HG03095 (cell line): ENCODE measurements around the gene CADM4.
A peak's percentile ranks its signal among the peaks of the same experiment; 100 is the strongest.

Source experiments
- ATAC-seq: cut with Tn5 transposase; IDR thresholded peaks from one replicate; pipeline ENCODE4 v1.9.1; 2021; ENCODE audit warnings: moderate library complexity; ENCODE audit not compliant: unreplicated experiment

CADM4 gene

DNA sequence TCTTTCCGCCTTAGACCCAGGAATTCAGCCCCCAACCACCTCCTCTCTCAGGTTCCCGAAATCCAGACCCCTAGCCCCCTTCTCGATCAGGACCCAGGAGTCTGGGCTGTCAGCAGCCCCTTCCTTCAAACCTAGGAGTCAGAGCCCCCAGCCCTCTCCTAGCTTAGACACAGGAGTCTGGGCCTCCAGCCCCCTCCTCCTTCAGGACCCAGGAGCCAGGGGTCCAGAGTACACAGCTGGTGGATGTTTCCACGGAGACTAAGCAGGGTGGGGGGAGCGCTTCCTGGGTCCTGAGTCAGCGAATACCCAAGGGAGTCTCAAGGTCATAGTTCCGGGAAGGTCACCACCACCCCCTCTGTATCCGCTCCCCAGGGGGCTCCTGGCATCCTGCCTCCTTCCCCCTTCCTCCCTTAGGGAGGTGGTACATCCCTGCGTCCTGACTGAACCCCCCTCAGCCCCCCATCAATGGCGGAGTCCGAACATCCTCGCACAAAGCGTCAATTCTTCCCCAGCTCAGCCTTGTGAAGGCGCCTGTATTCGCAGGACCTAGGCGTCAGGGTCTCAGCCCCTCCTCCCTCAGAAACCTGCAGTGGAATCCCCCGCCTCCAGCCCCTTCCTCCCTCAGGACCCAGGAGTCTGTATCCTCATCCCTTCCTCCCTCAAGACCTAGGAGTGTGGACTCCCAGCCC is 4.6 kb downstream of the CADM4 start:
- ATAC-seq, result no peak

DNA sequence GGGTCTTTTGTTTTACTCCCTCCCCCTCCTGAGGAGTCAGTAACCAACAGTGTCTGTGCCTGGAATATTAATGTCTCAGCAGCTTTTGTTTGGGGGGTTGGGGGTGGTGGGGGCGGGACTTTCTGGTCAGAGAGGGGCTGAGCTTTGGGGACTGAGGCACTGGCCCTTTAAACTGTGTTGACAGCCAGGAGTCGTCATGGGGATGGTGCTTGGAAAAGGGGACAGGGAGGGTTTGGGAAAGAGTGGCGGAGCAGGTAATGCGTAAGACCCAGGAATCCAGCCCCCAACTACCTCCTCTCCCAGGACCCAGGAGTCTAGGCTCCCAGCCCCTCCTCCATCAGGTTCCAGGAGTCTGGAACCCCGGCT is 5.2 kb downstream of the CADM4 start:
- no peak for ATAC-seq

DNA sequence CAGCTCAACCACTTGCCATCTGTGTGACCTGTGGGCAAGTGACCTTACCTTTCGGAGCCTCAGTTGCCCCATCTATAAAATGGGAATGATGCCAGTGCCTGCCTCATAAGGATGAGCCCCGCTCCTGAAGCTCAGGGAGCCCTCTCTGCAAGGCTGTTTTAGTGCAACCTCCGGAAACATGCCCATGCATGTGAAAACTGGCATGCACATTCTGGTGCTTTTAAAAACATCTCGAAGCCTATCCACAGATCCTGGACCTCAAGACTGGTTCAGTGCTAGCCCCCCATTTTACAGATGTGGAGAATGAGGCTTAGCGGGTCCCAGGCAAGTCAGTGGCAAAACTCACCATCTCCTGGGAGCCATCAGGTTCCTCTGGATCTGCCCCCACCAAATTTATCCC is 5.6 kb downstream of the CADM4 start:
- no peak for ATAC-seq

DNA sequence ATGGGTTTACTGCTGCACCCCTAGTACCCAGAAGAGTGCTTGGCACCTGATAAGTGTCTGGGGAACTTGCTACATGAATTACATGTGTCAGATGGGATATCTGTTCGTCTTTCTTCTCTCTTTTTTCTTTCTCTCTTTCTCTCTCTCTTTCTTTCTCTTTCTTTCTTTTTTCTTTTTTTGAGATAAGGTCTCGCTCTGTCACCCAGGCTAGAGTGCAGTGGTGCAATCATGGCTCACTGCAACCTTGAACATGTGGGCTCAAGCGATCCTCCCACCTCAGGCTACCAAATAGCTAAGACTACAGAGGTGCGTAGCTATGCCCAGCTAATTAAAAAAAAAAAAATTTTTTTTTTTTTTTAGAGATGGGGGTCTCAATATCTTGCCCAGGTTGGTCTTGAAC is 6.1 kb downstream of the CADM4 start:
- ATAC-seq, result no peak

DNA sequence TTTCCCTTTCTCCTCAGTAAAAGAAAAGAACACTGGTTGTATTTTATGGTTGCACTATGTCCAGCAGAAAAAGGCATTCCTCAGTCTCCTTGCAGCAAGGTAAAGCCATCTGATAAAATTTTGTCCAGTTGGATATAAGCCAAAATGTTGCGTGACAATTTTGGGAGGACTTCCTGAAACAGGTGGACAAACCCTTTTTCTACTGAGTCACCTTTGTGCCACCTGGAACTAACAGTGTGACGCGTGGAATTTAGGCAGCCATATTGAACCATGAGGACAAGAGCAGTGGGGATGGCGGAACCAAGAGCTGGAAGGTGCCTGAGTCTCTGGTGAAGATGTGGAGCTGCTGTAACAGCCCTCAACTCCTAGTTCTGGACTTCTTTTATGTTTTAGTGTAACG is 8.2 kb downstream of the CADM4 start:
- ATAC-seq, result no peak

DNA sequence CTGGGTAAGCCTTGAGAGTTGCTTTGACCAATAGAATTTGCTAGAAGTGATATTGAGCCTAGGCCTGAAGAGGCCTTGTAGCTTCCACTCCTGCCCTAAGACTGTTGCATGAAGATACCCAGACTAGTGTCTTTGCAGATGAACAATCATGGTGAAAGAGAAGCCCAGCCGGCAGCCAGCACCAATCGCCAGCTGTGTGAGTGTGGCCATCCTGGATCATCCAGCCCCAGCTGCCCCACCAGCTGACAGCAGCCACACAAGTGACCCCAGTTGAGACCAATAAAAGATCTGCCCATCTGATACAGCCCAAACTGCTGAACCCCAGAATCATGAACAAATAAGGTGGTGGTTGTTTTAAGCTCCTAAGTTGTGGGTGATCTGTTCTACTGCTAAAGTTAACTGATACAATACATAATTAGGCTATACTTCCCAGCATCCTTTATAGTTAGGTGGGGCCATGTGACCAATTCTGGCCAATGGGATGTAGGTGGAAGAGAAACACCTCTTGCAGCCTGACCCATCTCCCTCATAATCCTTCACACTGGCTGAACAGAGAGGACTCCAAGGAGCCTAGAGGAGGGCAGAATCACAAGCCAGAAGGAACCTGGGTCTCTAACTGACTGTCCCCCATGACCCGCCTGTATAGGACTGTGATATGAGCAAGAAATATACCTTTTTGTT is 10.9 kb downstream of the CADM4 start:
- no peak for ATAC-seq

DNA sequence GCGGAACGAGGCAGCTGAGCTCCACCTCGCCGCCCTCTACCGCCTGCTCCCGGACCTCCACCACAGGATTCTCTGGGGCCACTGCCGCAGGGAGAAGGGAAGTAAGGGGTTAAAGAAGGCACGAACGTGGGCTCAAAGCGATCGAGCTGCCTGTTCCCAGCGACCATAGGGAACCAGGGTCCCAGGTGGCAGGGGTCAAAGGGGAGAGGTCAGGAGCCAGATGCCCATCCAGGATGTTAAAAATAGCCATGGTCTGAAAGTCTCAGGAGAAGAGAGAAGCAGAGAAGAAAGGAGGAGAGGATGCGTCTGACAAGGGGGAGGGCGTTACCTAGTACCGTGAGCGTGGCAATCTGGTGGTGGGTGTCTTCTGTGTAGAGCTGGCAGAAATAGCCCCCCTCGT is 12.8 kb downstream of the CADM4 start:
- no peak for ATAC-seq

DNA sequence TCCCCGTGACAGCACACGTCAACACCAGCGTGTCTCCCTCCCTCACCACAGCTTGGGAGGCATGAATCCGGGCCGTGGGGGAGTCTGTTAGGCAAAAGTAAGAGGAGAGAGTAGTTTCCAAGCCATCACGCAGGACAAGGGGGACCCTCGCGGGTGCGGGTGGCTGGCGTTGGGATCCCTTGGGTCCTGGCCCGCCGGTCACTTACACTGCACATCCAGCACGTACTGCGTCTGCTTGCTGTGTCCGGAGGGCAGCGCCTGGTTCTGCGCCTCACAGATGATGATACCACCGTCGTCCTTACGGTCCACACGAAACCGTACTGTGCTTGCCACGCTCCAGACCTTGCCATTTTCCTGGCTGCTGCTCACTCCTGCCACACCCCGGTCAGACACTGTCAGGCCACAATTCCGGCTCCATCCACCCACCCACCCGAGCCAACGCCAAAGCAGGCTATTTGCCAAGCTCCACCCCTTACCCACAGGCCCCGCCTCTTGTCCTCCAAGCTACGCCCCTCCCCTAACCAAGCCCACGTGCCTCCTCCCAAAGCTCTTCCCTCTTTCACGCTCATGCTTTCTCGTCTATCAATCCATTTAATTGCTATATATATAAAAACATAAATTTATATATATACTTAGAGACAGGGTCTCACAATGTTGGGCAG is 13.6 kb downstream of the CADM4 start:
- no peak for ATAC-seq

DNA sequence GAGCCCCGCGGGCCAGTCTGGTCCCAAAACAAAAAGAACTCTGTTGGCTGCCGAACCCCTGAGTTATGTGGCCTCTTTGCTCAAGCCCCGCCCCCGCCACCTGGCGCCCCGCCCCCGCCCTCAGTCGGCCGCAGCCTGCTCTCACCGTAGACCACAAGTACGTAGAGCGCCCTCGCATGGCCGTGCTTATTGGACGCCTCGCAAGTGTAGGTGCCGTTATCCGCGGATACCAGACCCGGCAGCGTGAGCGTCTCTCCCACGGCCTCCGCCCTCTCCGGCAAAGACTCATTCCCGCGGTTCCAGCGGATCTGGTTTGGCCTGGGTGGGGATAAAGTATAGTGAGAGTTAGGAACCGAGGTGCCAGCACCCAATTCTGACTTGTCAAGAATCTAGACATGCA is 14.7 kb downstream of the CADM4 start:
- no peak for ATAC-seq

DNA sequence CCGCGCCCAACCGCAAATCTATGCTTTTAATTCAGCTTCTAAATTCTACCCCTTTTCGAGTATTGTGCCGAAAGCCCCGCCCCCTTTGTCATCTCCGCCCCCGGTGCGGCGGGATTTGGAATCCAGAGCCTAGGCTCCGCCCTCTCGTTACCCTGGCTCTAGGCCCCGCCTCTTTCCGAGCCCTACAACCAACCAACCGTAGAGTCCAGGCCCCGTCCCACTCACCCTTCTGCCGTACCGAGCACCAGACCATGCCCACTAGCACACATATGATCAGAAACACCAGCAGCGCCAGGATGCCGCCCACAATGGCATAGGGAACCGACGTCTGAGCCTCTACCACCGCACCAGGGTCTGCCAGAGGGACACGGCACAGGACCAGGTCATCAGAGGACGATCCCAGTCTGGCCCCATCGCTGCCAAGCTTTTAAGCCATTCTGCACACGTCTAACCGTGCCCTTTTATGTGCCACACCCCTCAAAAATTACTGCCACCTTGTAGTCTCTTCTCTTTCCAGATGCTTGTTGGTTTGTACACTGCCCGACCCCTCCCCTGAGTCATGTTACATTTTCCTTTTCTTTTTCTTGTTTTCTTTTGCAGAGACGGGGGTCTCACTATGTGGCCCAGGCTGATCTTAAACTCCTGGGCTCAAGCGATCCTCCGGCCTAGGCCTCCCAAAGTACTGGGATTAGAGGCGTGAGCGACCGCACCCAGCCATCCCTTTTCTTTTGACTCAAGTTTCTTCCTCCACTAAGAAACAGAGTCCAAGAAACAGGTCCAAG is 15.6 kb downstream of the CADM4 start:
- ATAC-seq, result no peak

DNA sequence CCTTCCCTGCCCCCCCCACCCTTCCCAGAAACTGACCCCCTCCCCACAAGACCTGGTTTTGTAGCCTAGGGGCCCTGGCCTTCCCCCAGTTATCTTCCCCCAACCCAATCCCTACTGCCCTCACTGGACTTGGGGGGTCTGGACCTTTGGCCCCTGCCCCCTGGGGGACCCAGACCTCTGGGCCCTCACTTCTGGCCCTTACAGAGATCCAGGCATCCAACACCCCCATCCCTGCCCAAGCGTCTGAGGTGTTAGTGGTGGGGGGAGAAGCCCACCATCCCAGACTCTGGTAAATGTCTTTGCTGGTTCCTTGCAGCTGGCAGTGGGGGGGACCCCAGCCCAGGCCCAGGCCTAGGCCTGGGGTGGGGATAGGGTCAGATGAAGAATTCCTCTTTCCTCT is 16.7 kb downstream of the CADM4 start:
- ATAC-seq, result no peak

DNA sequence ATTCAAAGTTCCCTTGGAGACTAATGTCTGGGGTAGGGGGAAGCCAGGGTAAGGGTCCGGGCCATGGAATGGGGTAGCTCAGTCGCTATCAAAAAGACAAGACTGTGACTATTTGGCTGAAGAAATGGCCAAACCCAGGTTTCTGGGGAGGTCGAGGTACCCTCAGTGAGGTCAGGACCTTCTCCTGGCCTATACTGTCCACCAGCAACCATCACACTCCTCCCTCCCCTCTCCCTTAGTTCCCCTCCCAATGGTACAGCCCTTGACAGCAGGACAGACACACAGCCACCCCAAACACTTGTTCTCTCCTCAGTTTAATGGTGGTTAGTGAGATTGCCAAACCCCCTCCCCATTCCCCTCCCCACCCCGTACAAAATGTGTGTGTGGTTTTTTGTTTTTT is 17.6 kb downstream of the CADM4 start:
- no peak for ATAC-seq

DNA sequence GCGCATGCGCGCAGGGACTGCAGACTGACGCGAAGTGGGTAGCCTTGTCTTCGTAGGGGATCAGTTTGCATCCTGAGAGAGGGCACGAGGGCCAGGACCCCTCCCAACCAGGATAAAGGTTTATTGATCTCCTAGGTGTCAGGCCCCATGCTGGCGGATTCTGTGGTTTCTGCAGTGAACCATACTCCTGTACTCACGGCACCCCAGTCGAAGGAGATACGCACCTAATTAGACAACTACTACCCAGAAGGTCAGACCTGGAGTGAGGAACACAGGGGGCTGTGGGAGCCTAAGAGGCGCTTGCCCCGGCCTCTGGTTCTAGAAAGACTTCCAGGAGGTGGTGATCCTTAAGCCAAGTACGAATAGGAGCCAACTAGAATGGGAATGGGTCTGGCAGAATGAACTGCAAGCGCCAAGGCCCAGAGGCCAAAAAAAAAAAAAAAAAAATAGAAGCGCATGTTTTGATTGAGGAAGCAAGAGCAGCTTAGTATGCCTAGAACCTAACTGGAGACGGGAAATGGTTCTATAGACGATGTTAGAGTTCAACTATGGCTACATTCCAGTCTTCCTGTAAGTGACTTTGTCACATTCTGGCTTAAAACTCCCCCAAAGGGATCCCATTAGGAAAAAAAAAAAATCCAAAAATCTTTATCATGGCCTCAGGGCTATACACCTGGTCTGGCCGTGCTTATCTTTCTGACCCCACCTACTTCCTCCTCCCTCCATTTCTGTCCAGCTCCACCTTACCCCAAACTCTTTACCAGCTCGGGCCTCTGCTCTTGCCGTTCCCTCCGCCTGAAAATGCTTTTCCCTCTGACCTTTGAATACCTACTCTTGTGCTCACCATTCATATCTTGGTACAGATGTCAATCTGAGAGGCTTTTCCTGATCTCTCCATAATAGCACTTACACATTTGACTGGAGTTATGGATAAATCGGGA is 19.3 kb downstream of the CADM4 start:
- no peak for ATAC-seq

DNA sequence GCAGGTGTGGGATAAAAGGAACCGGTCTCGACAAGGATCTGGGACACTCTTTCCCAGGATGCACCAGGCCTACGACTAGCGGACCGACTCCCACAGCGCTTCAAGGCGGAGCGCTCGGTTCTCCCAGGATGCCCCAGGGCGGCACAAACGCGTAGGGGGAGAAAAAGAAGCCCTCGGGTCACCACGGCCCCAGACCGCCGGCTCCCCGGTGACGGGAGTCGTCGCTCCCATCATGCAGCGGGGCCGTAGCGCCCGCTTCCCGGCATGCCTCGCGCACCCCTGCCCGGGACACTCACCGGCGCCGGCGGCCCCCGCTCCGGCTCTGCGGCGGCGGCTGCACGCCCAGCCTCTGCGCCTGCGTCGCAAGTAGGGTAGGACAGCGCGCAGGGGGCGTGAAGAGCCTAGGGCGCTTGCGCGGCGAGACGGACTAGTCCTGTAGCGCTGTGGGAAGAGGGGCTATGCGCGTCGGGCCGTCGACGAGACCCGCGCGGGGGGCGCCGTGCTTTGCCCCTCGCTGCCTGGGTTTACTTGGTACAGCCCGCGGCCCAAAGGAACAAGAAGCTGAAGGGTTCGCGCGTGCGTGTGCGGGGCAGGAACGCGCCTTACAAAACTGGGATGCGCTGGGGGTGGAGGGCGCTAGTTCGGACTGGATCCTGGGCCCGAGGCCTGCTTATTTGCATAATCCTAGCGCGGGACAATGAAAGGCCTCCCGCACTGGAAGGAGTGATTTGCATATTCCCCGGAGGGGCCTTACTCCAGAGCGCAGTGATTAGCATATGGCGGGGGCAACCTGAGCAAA is 20.2 kb downstream of the CADM4 start, which contains the start of gene ZNF428:
TSS of gene ZNF428 (minus strand) at position 368 of the 799 bp plus-strand sequence. CDS start 5,325 bp downstream, outside the sequence.
- ATAC-seq, result peak; percentile 50

DNA sequence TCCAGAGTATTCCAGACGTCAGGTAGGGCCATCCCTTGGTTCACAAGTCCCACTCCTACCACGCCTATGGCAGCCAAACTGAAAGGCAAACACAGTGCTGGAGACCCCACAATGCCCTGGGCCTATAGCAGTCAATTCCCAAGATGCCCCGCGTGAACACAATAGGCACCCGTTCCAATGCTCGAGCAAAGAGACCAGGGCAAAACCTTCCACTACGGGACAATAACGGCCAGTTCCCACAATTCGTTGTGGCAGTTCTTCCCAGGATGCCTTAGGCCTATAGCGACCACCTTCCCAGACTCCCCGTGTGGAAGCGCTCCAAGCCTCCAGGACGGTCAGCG is 20.8 kb downstream of the CADM4 start:
- ATAC-seq, result peak; percentile 19

DNA sequence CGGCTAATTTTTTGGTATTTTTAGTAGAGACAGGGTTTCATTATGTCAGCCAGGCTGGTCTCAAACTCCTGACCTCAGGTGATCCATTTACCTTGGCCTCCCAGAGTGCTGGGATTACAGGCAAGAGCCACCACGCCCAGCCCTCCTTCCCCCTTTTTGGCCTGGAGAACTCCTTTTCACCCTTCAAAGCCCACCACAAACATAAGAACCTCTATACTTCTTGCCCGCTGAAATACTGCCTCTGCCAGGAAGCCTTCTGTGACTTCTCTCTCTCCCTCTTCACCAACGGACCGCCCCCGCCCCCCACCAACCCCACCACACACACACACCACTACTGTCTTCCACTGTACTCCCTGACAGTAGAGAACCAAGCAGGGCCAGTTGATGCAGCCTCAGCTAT is 22.7 kb downstream of the CADM4 start:
- ATAC-seq, result no peak

DNA sequence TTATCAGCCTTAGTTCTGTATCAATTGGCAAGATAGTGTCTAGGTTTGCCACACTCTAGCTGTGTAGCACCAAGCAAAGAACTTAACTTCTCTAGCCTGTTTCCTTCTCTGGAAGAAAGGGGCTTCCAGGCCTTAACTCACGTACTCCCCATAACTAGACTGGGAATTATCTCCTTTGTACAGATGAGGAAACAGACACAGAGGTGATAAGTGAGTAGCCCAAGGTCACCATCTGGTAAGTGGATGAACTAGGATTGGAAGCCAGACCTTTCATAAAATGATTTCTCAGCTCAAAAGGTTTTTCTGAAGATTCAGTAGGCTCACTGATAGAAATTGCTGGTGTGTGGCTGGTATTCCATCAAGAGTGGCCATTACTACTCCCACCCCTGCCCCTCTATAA is 23.3 kb downstream of the CADM4 start:
- no peak for ATAC-seq

DNA sequence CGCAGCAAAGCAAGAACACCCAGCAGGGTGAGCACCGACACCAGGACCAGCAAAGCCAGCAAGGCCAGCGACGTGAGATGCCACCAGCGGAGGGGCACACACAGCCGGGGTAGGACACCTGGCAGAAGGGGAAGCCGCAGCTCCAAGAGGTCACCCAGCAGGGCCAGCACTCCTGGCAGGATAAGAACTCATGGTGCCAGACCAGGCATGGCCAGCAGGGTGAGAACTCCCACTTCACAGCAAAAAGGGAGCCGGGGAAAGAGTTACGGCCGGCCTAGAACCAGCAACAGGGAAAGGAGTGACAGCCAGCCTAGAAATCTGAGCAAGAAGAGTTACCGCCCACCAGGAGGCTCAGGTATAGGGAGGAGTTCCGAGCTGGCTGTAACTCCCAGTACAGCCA is 27.3 kb downstream of the CADM4 start:
- no peak for ATAC-seq

DNA sequence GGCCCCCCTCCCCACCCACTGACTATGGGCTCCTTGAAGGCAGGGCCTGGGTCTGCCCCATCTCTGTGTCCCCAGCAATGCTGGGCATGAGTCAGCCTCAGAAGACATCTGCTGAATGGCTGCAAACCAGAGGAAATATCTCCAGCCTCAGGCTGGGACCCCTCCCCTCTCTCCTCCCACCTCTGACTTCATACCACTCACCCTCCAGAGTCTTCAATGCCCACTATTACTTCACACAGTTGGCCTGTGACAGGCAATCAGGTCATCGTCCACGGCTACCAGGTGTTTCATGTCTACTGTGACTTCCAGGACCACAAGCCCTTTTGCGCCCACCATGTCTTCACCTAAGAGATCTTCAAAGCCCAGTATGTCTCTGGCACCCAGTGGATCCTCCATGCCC is 27.9 kb downstream of the CADM4 start, which contains the start of gene SRRM5:
TSS of gene SRRM5 (plus strand) at position 301 of the 400 bp plus-strand sequence. CDS start at position 335, 34 bp downstream.
- ATAC-seq, result no peak

DNA sequence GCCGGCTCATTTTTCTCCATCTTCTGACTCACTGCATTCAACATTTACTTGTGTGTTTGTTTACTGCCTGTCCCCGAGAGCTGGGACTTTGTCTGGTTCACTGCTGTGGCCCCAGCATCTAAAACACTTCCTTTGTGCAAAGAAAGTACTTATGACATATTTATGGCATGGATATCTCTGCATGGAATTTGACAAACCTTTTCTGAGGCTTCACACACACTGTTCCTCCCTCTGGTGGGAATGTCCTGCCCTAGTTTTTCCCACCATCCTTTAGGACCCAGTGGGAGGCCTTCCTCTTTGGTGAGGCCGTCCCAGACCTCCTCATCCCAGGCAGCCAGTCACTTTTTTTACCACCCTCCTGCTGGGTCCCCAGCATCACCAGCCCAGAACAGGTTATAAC is 29.2 kb downstream of the CADM4 start:
- ATAC-seq, result no peak
